H1 (cell line): Measurements from ENCODE around the gene SYPL1. TPM values are rescaled to one million over a fixed set of nuclear protein-coding genes. Genes with fewer than 3 reads are reported as not detected.

Experiments
- CTCF ChIA-PET: fragments of 300-600 bp; sonication (Branson Sonifier 250); formaldehyde crosslinking; loops from one replicate; lab custom pipeline; 2021; ENCODE audit not compliant: partially characterized antibody; lab: Charles Lee
- POLR2A ChIA-PET: fragments of 300-600 bp; sonication (Branson Sonifier 250); formaldehyde crosslinking; loops from one replicate; lab custom pipeline; 2021; ENCODE audit warnings: inconsistent platforms; ENCODE audit not compliant: partially characterized antibody; lab: Charles Lee
- DNase-seq, 2 experiments: peaks; one replicate each; pipeline versions ENCODE4 v3.0.0 to v3.0.0-alpha.2; 2010 to 2022; ENCODE audit warnings: low spot score in 2 of 2, low read depth in 1 of 2, mixed read lengths in 1 of 2
- FAIRE-seq: peaks from 2 replicates; lab custom pipeline; 2011; peaks lifted over from hg19 to GRCh38; lab: Jason Lieb, UNC
- H2AFZ ChIP-seq: 2 replicates; pipeline ENCODE4 v1.8.1; 2012; ENCODE audit warnings: low read length, inconsistent platforms
- H2AK5ac ChIP-seq: 2 replicates; pipeline ENCODE4 v1.6.1; 2013; ENCODE audit warnings: low read depth, low read length
- H2BK120ac ChIP-seq: replicated peaks from 2 replicates; pipeline ENCODE3; 2013; ENCODE audit warnings: low read depth, low read length, inconsistent platforms
- H2BK12ac ChIP-seq: 2 replicates; pipeline ENCODE4 v1.6.1; 2013; ENCODE audit warnings: low read depth, low read length
- H2BK15ac ChIP-seq: 2 replicates; pipeline ENCODE4 v1.6.1; 2013; ENCODE audit warnings: low read length
- H2BK20ac ChIP-seq: 2 replicates; pipeline ENCODE4 v1.6.1; 2013; ENCODE audit warnings: low read length
- H2BK5ac ChIP-seq: 2 replicates; pipeline ENCODE4 v1.6.1; 2013; ENCODE audit warnings: low read depth, low read length
- H3K14ac ChIP-seq: 2 replicates; pipeline ENCODE4 v1.6.1; 2013; ENCODE audit warnings: inconsistent platforms; ENCODE audit not compliant: insufficient read length
- H3K18ac ChIP-seq: 2 replicates; pipeline ENCODE4 v1.6.1; 2013; ENCODE audit warnings: low read length; ENCODE audit errors: extremely low read depth
- H3K23ac ChIP-seq: 2 replicates; pipeline ENCODE4 v1.6.1; 2013; ENCODE audit warnings: inconsistent platforms; ENCODE audit not compliant: insufficient read length
- H3K23me2 ChIP-seq: 2 replicates; pipeline ENCODE4 v1.6.1; 2013; ENCODE audit warnings: low read depth, low read length
- H3K27ac ChIP-seq: 2 replicates; pipeline ENCODE4 v1.6.1; 2011; ENCODE audit warnings: low read depth, low read length, inconsistent platforms
- H3K27me3 ChIP-seq, 4 experiments: replicated peaks in 1 of 4; 1 replicate in 1 of 4; 2 replicates in 3 of 4; pipeline versions ENCODE4 v1.6.1 to v1.8.1; 2011 to 2013; ENCODE audit warnings: low read length in 3 of 4, mild to moderate bottlenecking in 3 of 4, inconsistent platforms in 2 of 4, mixed read lengths in 2 of 4, moderate library complexity in 1 of 4; ENCODE audit not compliant: control insufficient read depth in 3 of 4, insufficient read depth in 3 of 4; ENCODE audit errors: extremely low read depth in 1 of 4
- H3K36me3 ChIP-seq, 4 experiments: 2 replicates each; pipeline versions ENCODE4 v1.6.1 to v1.8.1; 2011 to 2013; ENCODE audit warnings: mild to moderate bottlenecking in 4 of 4, low read length in 3 of 4, moderate library complexity in 2 of 4, control low read depth in 1 of 4, inconsistent platforms in 1 of 4; ENCODE audit not compliant: insufficient read depth in 4 of 4, control insufficient read depth in 2 of 4
- H3K4ac ChIP-seq: replicated peaks from 2 replicates; pipeline ENCODE3; 2013; ENCODE audit warnings: low read length, low read depth, mixed read lengths, inconsistent platforms; ENCODE audit not compliant: insufficient read length
- H3K4me1 ChIP-seq, 4 experiments: replicated peaks in 1 of 4; 1 replicate in 1 of 4; 2 replicates in 3 of 4; pipeline versions ENCODE4 v1.6.1 to v1.8.1; 2011 to 2013; ENCODE audit warnings: low read length in 3 of 4, inconsistent platforms in 2 of 4, mixed read lengths in 1 of 4; ENCODE audit not compliant: insufficient read depth in 4 of 4, control insufficient read depth in 3 of 4
- H3K4me2 ChIP-seq, 2 experiments: 2 replicates each; pipeline versions ENCODE4 v1.6.1 to v1.8.1; 2011 to 2013; ENCODE audit warnings: low read depth in 2 of 2, low read length in 2 of 2, control low read depth in 1 of 2, inconsistent platforms in 1 of 2, mild to moderate bottlenecking in 1 of 2; ENCODE audit not compliant: insufficient read depth in 1 of 2
- H3K4me3 ChIP-seq, 4 experiments: fragments of 200-600, 300-600 bp in 1 of 4; sonication (generic), shearing (Covaris generic), sonication (Bioruptor Twin) in 1 of 4; 2 replicates each; pipeline versions ENCODE4 v1.5.1 to v1.8.1; 2011 to 2016; ENCODE audit warnings: low read length in 4 of 4, low read depth in 3 of 4, control low read depth in 2 of 4, inconsistent platforms in 2 of 4, mild to moderate bottlenecking in 2 of 4, mixed read lengths in 1 of 4, moderate library complexity in 1 of 4; ENCODE audit not compliant: insufficient read depth in 2 of 4; ENCODE audit errors: extremely low read depth in 1 of 4
- H3K56ac ChIP-seq: replicated peaks from 2 replicates; pipeline ENCODE3; 2013; ENCODE audit warnings: low read depth, mild to moderate bottlenecking, mixed read lengths, low read length, inconsistent platforms; ENCODE audit not compliant: insufficient read length
- H3K79me1 ChIP-seq: 2 replicates; pipeline ENCODE4 v1.6.1; 2013; ENCODE audit warnings: low read depth, low read length, control low read depth
- H3K79me2 ChIP-seq, 2 experiments: 2 replicates each; pipeline versions ENCODE4 v1.6.1 to v1.8.1; 2012 to 2013; ENCODE audit warnings: low read length in 2 of 2, mild to moderate bottlenecking in 2 of 2, inconsistent platforms in 1 of 2; ENCODE audit not compliant: insufficient read depth in 2 of 2, control insufficient read depth in 1 of 2
- H3K9ac ChIP-seq, 4 experiments: replicated peaks in 1 of 4; 1 replicate in 1 of 4; 2 replicates in 3 of 4; pipeline versions ENCODE4 v1.6.1 to v1.8.1; 2011 to 2013; ENCODE audit warnings: low read depth in 3 of 4, low read length in 3 of 4, control low read depth in 2 of 4, mild to moderate bottlenecking in 2 of 4, moderate library complexity in 2 of 4, inconsistent platforms in 1 of 4; ENCODE audit errors: extremely low read depth in 1 of 4
- H3K9me3 ChIP-seq, 2 experiments: 2 replicates each; pipeline versions ENCODE4 v1.6.1 to v1.8.1; 2012 to 2013; ENCODE audit warnings: mild to moderate bottlenecking in 2 of 2, moderate library complexity in 2 of 2, control low read depth in 1 of 2, inconsistent platforms in 1 of 2, low read depth in 1 of 2, low read length in 1 of 2, mixed read lengths in 1 of 2; ENCODE audit not compliant: insufficient read depth in 2 of 2
- H4K20me1 ChIP-seq, 2 experiments: replicated peaks in 1 of 2; 2 replicates each; pipeline versions ENCODE3 to v1.8.1; 2011 to 2013; ENCODE audit warnings: inconsistent platforms in 2 of 2, low read length in 2 of 2, mild to moderate bottlenecking in 1 of 2; ENCODE audit not compliant: insufficient read depth in 2 of 2, control insufficient read depth in 1 of 2
- H4K5ac ChIP-seq: 2 replicates; pipeline ENCODE4 v1.6.1; 2013; ENCODE audit warnings: low read length, low read depth, mixed read lengths, inconsistent platforms; ENCODE audit not compliant: insufficient read length
- H4K8ac ChIP-seq: 2 replicates; pipeline ENCODE4 v1.8.0; 2013; ENCODE audit warnings: mild to moderate bottlenecking, moderate library complexity, low read length, inconsistent platforms; ENCODE audit not compliant: insufficient read depth; ENCODE audit errors: extremely low read depth
- H4K91ac ChIP-seq: replicated peaks from 2 replicates; pipeline ENCODE3; 2013; ENCODE audit warnings: low read length, mixed read lengths, inconsistent platforms; ENCODE audit not compliant: insufficient read length
- EGR1 ChIP-seq: IDR thresholded peaks from 2 replicates; pipeline ENCODE4 v1.6.1; 2011; ENCODE audit warnings: low read depth, low read length, borderline replicate concordance
- EP300 ChIP-seq, 2 experiments: IDR thresholded peaks; 1 replicate in 1 of 2; 2 replicates in 1 of 2; pipeline ENCODE4 v1.6.1; 2011 to 2012; ENCODE audit warnings: low read depth in 2 of 2, low read length in 2 of 2, mild to moderate bottlenecking in 2 of 2, borderline replicate concordance in 1 of 2, inconsistent platforms in 1 of 2, moderate library complexity in 1 of 2
- NANOG ChIP-seq: IDR thresholded peaks from 2 replicates; pipeline ENCODE4 v1.6.1; 2011; ENCODE audit warnings: low read length, low read depth, mild to moderate bottlenecking, inconsistent platforms; ENCODE audit not compliant: insufficient read depth, poor library complexity, severe bottlenecking
- SP2 ChIP-seq: IDR thresholded peaks from 2 replicates; pipeline ENCODE4 v1.6.1; 2012; ENCODE audit warnings: mild to moderate bottlenecking, low read length, inconsistent platforms
- WGBS, 2 experiments: shearing (Covaris generic) in 1 of 2; methylation state at CpG; one replicate each; pipeline versions ENCODE4 v1.1.6 to v1.1.7; 2013 to 2015; ENCODE audit warnings: low lambda C conversion rate in 2 of 2, mixed read lengths in 2 of 2, inconsistent platforms in 1 of 2, low coverage in 1 of 2, missing lambda C conversion rate in 1 of 2; ENCODE audit not compliant: insufficient replicate concordance in 2 of 2, insufficient coverage in 1 of 2, insufficient read length in 1 of 2; ENCODE audit errors: extremely low coverage in 1 of 2, missing lambda C conversion rate in 1 of 2; 5-methylcytosine and 5-hydroxymethylcytosine counted together
- polyA plus RNA-seq, 7 experiments: library from polyadenylated mRNA; depleted of rRNA in 3 of 7; stranded (reverse) in 5 of 7; unstranded in 2 of 7; fragments of >200 nt in 5 of 7; fragments of 200-250 nt in 2 of 7; gene quantifications; 1 replicate in 5 of 7; 2 replicates in 1 of 7; 4 replicates in 1 of 7; pipeline versions ENCODE4 v1.2.1 to v1.2.3, GENCODE V29; 2011 to 2013; ENCODE audit warnings: missing spikeins in 2 of 7, mixed read lengths in 2 of 7
- total RNA-seq: library from RNA; stranded (reverse); fragmentation: NEBNext Ultra II Directional; extraction: Animal tissue kit (Norgen Biotek cat#: 25700); gene quantifications from 2 replicates; pipeline ENCODE4 v1.2.1, GENCODE V29; 2021
- TF ChIP-seq, protein P1 (sequence below): IDR thresholded peaks from 2 replicates; pipeline ENCODE4 v1.6.1; 2012; ENCODE audit warnings: inconsistent platforms
- TF ChIP-seq, protein P2 (sequence below): IDR thresholded peaks from 2 replicates; pipeline ENCODE4 v1.6.1; 2012; ENCODE audit warnings: low read length, inconsistent platforms

SYPL1 gene
- total and polyA plus RNA-seq, 2 of the 8 experiments (the other 6 are each of a cell fraction or from before 2014, with no cell fraction given), result 44.9 to 57.7 TPM

DNA sequence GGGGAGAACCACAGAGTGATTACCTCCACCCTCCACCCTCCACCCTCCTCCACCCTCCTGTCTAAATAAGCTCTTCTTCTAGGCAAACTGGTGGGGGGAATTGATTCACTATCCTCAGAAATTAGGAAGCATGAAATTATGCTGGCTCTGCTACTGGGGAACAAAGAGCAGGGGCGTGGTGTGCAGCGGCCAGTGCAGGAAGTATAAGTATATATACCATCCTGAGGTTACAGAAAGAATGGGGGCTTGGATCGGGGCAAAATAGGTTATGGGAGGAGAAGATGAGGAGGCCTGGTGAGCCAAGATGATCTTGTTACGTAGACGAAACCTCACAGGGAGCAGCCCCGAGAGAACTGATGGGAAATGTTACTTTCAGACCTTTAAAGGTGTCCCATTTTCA lies 49.1 kb downstream of the SYPL1 start:
- TF ChIP-seq, protein P1, sequence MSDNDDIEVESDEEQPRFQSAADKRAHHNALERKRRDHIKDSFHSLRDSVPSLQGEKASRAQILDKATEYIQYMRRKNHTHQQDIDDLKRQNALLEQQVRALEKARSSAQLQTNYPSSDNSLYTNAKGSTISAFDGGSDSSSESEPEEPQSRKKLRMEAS, result no peak
- no peak for TF ChIP-seq NANOG
- TF ChIP-seq, protein P2, sequence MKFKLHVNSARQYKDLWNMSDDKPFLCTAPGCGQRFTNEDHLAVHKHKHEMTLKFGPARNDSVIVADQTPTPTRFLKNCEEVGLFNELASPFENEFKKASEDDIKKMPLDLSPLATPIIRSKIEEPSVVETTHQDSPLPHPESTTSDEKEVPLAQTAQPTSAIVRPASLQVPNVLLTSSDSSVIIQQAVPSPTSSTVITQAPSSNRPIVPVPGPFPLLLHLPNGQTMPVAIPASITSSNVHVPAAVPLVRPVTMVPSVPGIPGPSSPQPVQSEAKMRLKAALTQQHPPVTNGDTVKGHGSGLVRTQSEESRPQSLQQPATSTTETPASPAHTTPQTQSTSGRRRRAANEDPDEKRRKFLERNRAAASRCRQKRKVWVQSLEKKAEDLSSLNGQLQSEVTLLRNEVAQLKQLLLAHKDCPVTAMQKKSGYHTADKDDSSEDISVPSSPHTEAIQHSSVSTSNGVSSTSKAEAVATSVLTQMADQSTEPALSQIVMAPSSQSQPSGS, result no peak
- TF ChIP-seq SP2, result no peak
- no peak for TF ChIP-seq EP300 (IDR thresholded peaks at IDR 0.05; ENCODE audit: borderline replicate concordance in 1 of 2, low read depth in 2 of 2, low read length in 2 of 2)
- no peak for TF ChIP-seq EGR1
- Histone ChIP-seq H3K27ac (no peak overlapping the region), H3K9me3 (peaks cover 4 to 5% of the 10 kb centered on the region in 2 experiments; a peak in 2 of 4 replicates), H3K4ac (no peak overlapping the region), H2BK20ac (no peak overlapping the region), H2BK15ac (no peak overlapping the region), H2BK120ac (peak overlapping the region; percentile 37), H2AK5ac (no peak overlapping the region), H3K36me3 (no peaks in the 10 kb centered on the region), H2BK5ac (no peak overlapping the region), H2AFZ (no peak overlapping the region), H3K56ac (no peak overlapping the region), H4K5ac (no peak overlapping the region), H3K4me2 (no peak overlapping the region), H3K79me2 (no peaks in the 10 kb centered on the region), H3K14ac (no peak overlapping the region), H3K23me2 (no peaks in the 10 kb centered on the region), H3K4me3 (no peak overlapping the region), H3K18ac (no peak overlapping the region; the same call in 1 of the 2 replicates), H2BK12ac (no peak overlapping the region), H4K20me1 (no peaks in the 10 kb centered on the region), H3K4me1 (peaks cover 0 to 8% (median 0%) of the 10 kb centered on the region in 4 experiments; a peak in 1 of 7 replicates), H3K23ac (no peak overlapping the region), H4K91ac (no peak overlapping the region), H3K9ac (no peak overlapping the region), H3K79me1 (no peaks in the 10 kb centered on the region), H4K8ac (no peak overlapping the region), H3K27me3 (no peaks in the 10 kb centered on the region)
- DNase-seq, result no peak
- ChIA-PET CTCF (interaction anchor here (0.7 to 13.0 kb wide), 2 partner anchors 92 to 160 kb away, joined by 3 to 154 read pairs; no protein-coding TSS in a partner anchor), POLR2A (no interaction called here)
- FAIRE-seq, result no peak
- WGBS, 2 experiments, result 93% methylated on average over 6 of the region's 6 CpGs; no CpG with 5 or more reads in 1 of the 2 experiments
